ENCODE measurements around the gene APIP.

APIP gene

DNA sequence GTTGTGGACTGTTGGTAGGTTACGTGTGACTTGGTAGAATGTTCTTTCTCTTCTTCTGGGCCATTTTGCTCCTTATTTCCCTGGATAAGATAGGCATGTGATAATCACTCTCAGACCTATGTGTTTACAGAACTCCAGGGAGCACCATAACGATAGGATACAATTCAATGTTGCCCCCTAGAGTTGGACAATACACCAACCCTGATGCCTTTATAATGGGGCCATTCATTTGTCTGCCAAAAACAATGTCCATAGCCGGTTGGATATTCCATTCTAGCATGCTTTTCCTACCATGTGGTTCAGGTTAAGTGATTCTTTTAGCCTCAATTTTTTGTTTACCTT, 60.5 kb downstream of the APIP start:
- no peak for DNase-seq
- Histone ChIP-seq H3K9me3 (ENCODE audit: insufficient read depth, low read depth, low read length) (no peaks in the 10 kb centered on the region), H3K4ac (ENCODE audit: low read depth, low read length) (no peak overlapping the region), H3K79me1 (ENCODE audit: low read length) (no peaks in the 10 kb centered on the region), H2BK120ac (ENCODE audit: insufficient read depth, low read length, poor library complexity) (no peak overlapping the region), H4K12ac (ENCODE audit: low read depth, low read length) (no peak overlapping the region), H3K23ac (ENCODE audit: low read length) (no peak overlapping the region), H2AK5ac (ENCODE audit: low read length) (no peak overlapping the region), H4K91ac (ENCODE audit: low read depth, low read length) (no peak overlapping the region), H3K36me3 (ENCODE audit: control insufficient read depth in 1 of 2, insufficient read depth in 2 of 2, low read length in 2 of 2) (peaks cover 0 to 2% of the 10 kb centered on the region in 2 experiments), H2BK12ac (ENCODE audit: low read length) (no peak overlapping the region), H3K79me2 (ENCODE audit: control insufficient read depth, insufficient read depth, low read length, poor library complexity) (no peaks in the 10 kb centered on the region), H3K27ac (ENCODE audit: low read depth, low read length) (no peak overlapping the region), H3K4me2 (ENCODE audit: low read length) (no peak overlapping the region), H3K18ac (ENCODE audit: low read length) (no peak overlapping the region), H4K8ac (ENCODE audit: low read depth, low read length) (no peak overlapping the region), H3K9ac (ENCODE audit: low read length) (no peak overlapping the region), H2BK5ac (ENCODE audit: low read depth, low read length, poor library complexity) (no peak overlapping the region), H2AFZ (ENCODE audit: insufficient read depth, low read length, poor library complexity) (no peak overlapping the region), H3K4me1 (ENCODE audit: control insufficient read depth in 1 of 2, insufficient read depth in 2 of 2, low read length in 2 of 2) (no peaks in the 10 kb centered on the region), H3K4me3 (ENCODE audit: low read depth, low read length) (no peak overlapping the region), H3K14ac (ENCODE audit: low read length) (no peak overlapping the region), H3K27me3 (ENCODE audit: insufficient read depth, low read length) (no peaks in the 10 kb centered on the region)
- no CpG with 5 or more reads among the region's 3 CpGs for WGBS (ENCODE audit: extremely low coverage, insufficient coverage, insufficient read length)

DNA sequence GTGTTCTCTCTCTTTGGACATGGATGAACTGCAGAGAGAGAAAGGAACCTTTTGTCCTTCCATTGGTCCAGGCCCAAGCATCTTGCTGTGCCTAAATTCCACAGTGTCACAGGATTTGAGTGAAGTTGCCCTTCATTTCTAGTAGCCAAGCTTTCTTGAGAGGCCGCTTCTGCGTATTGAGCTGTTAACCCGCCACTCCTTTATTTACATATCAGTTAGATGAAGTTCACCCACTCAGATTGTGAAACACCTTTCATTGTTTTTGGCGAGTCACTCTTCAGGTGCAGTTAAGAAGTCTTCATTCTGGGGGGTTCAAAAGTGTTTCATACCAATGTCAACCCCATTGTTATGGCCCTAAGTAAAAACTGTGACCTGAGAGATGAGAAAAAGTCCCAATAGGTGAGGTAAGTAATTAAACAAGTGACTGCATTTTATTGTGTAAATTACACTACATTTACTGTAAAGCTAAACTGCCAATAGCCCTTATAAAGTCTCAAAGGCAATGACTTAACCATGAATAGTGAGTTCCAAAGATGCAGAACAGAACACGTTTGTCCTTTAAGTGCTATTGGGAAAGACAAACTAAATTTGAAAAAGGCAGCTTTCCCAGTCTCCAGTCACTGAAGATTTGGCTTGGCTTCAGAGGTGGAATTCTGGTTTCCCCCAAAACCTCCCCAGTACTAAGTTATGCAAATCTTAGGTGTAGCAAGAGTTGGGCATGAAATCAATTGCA, 61.0 kb downstream of the APIP start:
- Histone ChIP-seq H3K36me3 (ENCODE audit: control insufficient read depth in 1 of 2, insufficient read depth in 2 of 2, low read length in 2 of 2) (peaks cover 0 to 2% of the 10 kb centered on the region in 2 experiments), H4K12ac (ENCODE audit: low read depth, low read length) (no peak overlapping the region), H3K18ac (ENCODE audit: low read length) (no peak overlapping the region), H3K14ac (ENCODE audit: low read length) (no peak overlapping the region), H4K91ac (ENCODE audit: low read depth, low read length) (no peak overlapping the region), H3K9ac (ENCODE audit: low read length) (no peak overlapping the region), H3K4me1 (ENCODE audit: control insufficient read depth in 1 of 2, insufficient read depth in 2 of 2, low read length in 2 of 2) (no peaks in the 10 kb centered on the region), H2AFZ (ENCODE audit: insufficient read depth, low read length, poor library complexity) (no peak overlapping the region), H3K27ac (ENCODE audit: low read depth, low read length) (no peak overlapping the region), H3K9me3 (ENCODE audit: insufficient read depth, low read depth, low read length) (no peaks in the 10 kb centered on the region), H2BK120ac (ENCODE audit: insufficient read depth, low read length, poor library complexity) (no peak overlapping the region), H2BK5ac (ENCODE audit: low read depth, low read length, poor library complexity) (no peak overlapping the region), H4K8ac (ENCODE audit: low read depth, low read length) (no peak overlapping the region), H3K27me3 (ENCODE audit: insufficient read depth, low read length) (no peaks in the 10 kb centered on the region), H3K4me3 (ENCODE audit: low read depth, low read length) (no peak overlapping the region), H3K79me1 (ENCODE audit: low read length) (no peaks in the 10 kb centered on the region), H3K4ac (ENCODE audit: low read depth, low read length) (no peak overlapping the region), H3K4me2 (ENCODE audit: low read length) (no peak overlapping the region), H3K23ac (ENCODE audit: low read length) (no peak overlapping the region), H3K79me2 (ENCODE audit: control insufficient read depth, insufficient read depth, low read length, poor library complexity) (no peaks in the 10 kb centered on the region), H2AK5ac (ENCODE audit: low read length) (no peak overlapping the region), H2BK12ac (ENCODE audit: low read length) (no peak overlapping the region)
- DNase-seq: no peak
- WGBS (ENCODE audit: extremely low coverage, insufficient coverage, insufficient read length): no CpG with 5 or more reads among the region's 5 CpGs

DNA sequence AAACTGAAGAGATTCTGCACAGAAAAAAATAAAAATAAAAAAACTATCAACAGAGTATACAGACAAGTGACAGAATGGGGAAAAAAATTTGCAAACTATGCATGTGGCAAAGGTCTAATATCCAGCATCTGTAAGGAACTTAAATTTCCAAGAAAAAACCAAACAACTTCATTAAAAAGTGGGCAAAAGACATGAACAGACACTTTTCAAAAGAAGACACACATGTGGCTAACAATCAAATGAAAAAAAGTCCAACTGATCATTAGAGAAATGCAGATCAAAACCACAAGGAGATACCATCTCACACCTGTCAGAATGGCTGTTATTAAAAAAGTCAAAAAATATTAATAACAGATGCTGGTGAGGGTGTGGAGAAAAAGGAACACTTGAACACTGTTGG, 64.3 kb downstream of the APIP start:
- Histone ChIP-seq H2AFZ (ENCODE audit: insufficient read depth, low read length, poor library complexity) (no peak overlapping the region), H3K23ac (ENCODE audit: low read length) (no peak overlapping the region), H4K12ac (ENCODE audit: low read depth, low read length) (no peak overlapping the region), H2BK5ac (ENCODE audit: low read depth, low read length, poor library complexity) (no peak overlapping the region), H3K79me2 (ENCODE audit: control insufficient read depth, insufficient read depth, low read length, poor library complexity) (no peaks in the 10 kb centered on the region), H3K27me3 (ENCODE audit: insufficient read depth, low read length) (no peaks in the 10 kb centered on the region), H2BK12ac (ENCODE audit: low read length) (no peak overlapping the region), H3K14ac (ENCODE audit: low read length) (no peak overlapping the region), H3K9ac (ENCODE audit: low read length) (no peak overlapping the region), H4K91ac (ENCODE audit: low read depth, low read length) (no peak overlapping the region), H2BK120ac (ENCODE audit: insufficient read depth, low read length, poor library complexity) (no peak overlapping the region), H3K4me2 (ENCODE audit: low read length) (no peak overlapping the region), H2AK5ac (ENCODE audit: low read length) (no peak overlapping the region), H3K79me1 (ENCODE audit: low read length) (no peaks in the 10 kb centered on the region), H3K36me3 (ENCODE audit: control insufficient read depth in 1 of 2, insufficient read depth in 2 of 2, low read length in 2 of 2) (no peaks in the 10 kb centered on the region), H3K18ac (ENCODE audit: low read length) (no peak overlapping the region), H3K4me1 (ENCODE audit: control insufficient read depth in 1 of 2, insufficient read depth in 2 of 2, low read length in 2 of 2) (no peaks in the 10 kb centered on the region), H3K4me3 (ENCODE audit: low read depth, low read length) (no peak overlapping the region), H3K27ac (ENCODE audit: low read depth, low read length) (no peak overlapping the region), H3K4ac (ENCODE audit: low read depth, low read length) (no peak overlapping the region), H3K9me3 (ENCODE audit: insufficient read depth, low read depth, low read length) (no peaks in the 10 kb centered on the region), H4K8ac (ENCODE audit: low read depth, low read length) (no peak overlapping the region)
- DNase-seq: no peak

DNA sequence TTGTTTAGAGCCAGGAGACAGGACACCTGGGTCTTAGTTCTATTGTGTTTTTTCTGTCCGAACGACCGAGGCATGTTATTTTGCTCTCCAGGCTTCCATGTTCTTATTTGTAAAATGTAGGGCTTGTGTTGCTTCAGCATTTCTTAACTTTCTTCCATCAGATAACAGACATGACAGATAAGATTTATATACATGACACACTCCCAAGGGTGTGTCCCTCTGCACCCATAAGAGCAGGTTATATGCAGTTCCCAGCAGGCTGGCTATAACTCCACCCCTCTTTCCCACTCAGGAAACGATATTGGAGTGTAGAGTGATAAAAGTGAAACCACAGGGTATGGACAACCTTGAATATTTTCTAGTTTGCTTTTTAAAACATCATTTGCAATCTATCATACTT, 65.8 kb downstream of the APIP start:
- H4K8ac ChIP-seq (ENCODE audit: low read depth, low read length): no peak overlapping the region
- no peak overlapping the region for H2BK12ac ChIP-seq (ENCODE audit: low read length)
- H4K12ac ChIP-seq (ENCODE audit: low read depth, low read length): no peak overlapping the region
- H4K91ac ChIP-seq (ENCODE audit: low read depth, low read length): no peak overlapping the region
- no peak overlapping the region for H3K14ac ChIP-seq (ENCODE audit: low read length)
- H3K79me1 ChIP-seq (ENCODE audit: low read length): no peaks in the 10 kb centered on the region
- no peak overlapping the region for H2AFZ ChIP-seq (ENCODE audit: insufficient read depth, low read length, poor library complexity)
- H3K27me3 ChIP-seq (ENCODE audit: insufficient read depth, low read length): no peaks in the 10 kb centered on the region
- H2AK5ac ChIP-seq (ENCODE audit: low read length): no peak overlapping the region
- H3K18ac ChIP-seq (ENCODE audit: low read length): no peak overlapping the region
- no peak overlapping the region for H2BK120ac ChIP-seq (ENCODE audit: insufficient read depth, low read length, poor library complexity)
- WGBS (ENCODE audit: extremely low coverage, insufficient coverage, insufficient read length): no CpG with 5 or more reads among the region's 4 CpGs
- H3K9me3 ChIP-seq (ENCODE audit: insufficient read depth, low read depth, low read length): no peaks in the 10 kb centered on the region
- peak in 1 of 2 donors; percentile 28 for DNase-seq
- H3K23ac ChIP-seq (ENCODE audit: low read length): no peak overlapping the region
- no peaks in the 10 kb centered on the region for H3K79me2 ChIP-seq (ENCODE audit: control insufficient read depth, insufficient read depth, low read length, poor library complexity)
- no peaks in the 10 kb centered on the region for H3K4me1 ChIP-seq (ENCODE audit: control insufficient read depth in 1 of 2, insufficient read depth in 2 of 2, low read length in 2 of 2)
- H3K36me3 ChIP-seq (ENCODE audit: control insufficient read depth in 1 of 2, insufficient read depth in 2 of 2, low read length in 2 of 2): no peaks in the 10 kb centered on the region
- no peak overlapping the region for H3K4me2 ChIP-seq (ENCODE audit: low read length)
- H3K9ac ChIP-seq (ENCODE audit: low read length): no peak overlapping the region
- no peak overlapping the region for H2BK5ac ChIP-seq (ENCODE audit: low read depth, low read length, poor library complexity)
- H3K4ac ChIP-seq (ENCODE audit: low read depth, low read length): no peak overlapping the region
- no peak overlapping the region for H3K4me3 ChIP-seq (ENCODE audit: low read depth, low read length)
- no peak overlapping the region for H3K27ac ChIP-seq (ENCODE audit: low read depth, low read length)
